NT2/D1 (cell line): ENCODE data around the gene ATP4B.

Source experiments
- SUZ12 ChIP-seq: IDR thresholded peaks from 2 replicates; pipeline ENCODE4 v1.6.1; 2011; ENCODE audit not compliant: insufficient read length, insufficient read depth; ENCODE audit errors: extremely low read depth
- ZNF274 ChIP-seq: IDR thresholded peaks from 2 replicates; pipeline ENCODE4 v1.6.1; 2011; ENCODE audit warnings: mild to moderate bottlenecking, low read depth, low read length

DNA sequence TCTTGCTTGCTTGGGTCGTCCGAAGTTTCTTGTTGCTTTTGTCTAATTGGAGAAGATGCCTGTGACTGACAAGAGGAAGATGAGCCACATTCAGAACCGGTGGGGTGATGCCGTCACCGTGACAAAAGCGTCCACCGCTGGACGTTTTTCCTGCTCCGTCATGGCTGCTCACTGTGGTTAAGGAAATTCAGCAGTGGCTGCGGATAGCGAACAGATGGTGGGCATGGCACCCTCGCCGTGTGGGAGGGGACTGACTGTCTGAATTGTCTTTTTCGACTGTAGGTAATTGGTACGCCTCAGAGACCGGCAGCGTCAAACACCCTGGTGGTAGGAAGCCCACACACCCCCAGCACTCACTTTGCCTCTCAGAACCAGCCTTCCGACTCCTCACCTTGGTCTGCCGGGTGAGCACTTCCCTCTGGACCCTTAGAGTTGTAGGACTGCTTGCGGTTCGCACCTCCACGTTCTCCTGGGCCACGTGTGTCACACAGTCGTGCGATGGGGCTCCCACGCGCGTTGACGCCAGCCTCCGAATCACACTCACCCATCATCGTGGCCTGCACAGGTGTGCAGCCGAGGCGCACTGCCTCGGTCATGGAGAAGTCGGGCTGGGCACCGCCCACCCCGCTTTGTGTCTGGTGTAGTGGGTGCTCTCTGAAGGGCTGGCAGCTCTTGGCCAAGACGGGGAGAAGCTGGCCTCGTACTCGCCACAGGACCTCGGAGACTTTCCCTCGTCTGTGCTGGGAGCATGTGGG, 26.5 kb downstream of the ATP4B start:
- no peak for TF ChIP-seq ZNF274
- no peak for TF ChIP-seq SUZ12
